Stimulated activated CD8-positive, alpha-beta memory T cell treated with anti-CD3 and anti-CD28 coated beads, Interleukin-2, amount 100 ng/mL, for 1 hour (primary cell): ENCODE data around the gene BRINP1.

Experiments used
- DNase-seq, 2 donors: peaks; one replicate each; pipeline ENCODE4 v3.0.0-alpha.2; 2020; ENCODE audit warnings: low read depth in 2 of 2

The BRINP1 gene, protein sequence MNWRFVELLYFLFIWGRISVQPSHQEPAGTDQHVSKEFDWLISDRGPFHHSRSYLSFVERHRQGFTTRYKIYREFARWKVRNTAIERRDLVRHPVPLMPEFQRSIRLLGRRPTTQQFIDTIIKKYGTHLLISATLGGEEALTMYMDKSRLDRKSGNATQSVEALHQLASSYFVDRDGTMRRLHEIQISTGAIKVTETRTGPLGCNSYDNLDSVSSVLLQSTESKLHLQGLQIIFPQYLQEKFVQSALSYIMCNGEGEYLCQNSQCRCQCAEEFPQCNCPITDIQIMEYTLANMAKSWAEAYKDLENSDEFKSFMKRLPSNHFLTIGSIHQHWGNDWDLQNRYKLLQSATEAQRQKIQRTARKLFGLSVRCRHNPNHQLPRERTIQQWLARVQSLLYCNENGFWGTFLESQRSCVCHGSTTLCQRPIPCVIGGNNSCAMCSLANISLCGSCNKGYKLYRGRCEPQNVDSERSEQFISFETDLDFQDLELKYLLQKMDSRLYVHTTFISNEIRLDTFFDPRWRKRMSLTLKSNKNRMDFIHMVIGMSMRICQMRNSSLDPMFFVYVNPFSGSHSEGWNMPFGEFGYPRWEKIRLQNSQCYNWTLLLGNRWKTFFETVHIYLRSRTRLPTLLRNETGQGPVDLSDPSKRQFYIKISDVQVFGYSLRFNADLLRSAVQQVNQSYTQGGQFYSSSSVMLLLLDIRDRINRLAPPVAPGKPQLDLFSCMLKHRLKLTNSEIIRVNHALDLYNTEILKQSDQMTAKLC

DNA sequence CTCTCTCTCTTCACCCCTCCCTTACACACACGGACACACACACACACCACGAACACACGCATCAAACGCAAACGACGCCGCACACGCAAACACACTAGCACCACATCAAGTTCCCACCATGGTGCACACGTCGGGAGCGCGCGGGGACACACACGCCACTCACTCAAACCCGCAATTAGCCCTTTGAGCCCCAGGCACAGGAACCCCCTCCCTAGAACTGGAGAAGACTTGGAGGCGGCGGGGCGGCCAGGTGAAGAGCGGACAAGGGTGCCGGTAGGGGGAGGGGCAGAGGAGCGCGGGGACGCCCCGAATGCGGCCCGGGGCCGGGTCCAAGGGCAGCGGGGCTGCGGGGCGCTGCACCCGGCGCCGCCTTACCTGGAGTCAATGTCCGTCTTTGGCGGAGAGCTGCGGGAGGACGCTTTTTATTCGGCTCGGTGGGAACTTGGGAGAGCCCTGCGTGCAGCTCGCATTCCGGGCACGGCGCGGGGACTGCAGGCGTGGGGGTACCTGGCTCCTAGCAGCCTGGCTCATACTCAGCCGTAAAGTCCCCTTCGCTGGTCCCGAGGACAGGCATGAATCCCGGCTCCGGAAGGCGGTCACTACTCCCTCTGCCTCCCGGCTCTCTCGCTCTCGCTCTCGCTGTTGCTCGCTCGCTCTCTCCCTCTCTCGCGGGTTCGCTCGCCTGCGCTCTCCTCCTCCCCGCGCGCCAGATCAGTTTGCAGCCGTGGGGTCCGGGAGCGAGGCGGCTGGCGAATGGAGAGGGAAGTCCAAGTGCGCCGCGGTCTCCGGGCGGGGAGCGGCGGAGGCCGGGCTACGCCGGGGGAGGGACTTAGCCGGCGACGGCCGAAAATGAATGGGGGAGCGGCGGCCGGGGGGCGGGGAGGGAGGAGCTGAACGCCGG lies at the start of gene BRINP1:
Gene BRINP1 (minus strand): TSS at position 755 of the 901 bp plus-strand sequence. CDS start 56,080 bp downstream, outside the sequence.
- no peak for DNase-seq

DNA sequence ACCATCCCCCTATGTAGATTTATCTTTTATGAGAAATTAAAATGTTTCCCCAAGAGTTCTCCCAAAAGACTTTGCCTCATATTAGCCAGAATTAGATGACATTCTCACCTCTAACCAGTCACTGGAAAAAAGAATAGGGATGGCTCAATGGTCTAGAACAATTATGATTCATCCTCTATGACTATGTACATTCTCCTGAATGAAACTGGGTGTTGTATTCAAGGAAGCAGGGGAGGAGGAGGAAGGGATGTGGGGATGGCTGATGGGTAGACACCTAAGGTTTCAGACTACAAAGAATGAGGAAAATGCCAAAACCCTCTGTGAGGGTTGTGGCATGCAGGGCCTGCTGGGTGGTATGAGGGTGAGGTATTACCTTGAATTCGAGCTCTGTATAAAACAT lies 49.5 kb upstream of the BRINP1 start:
- DNase-seq, result no peak

DNA sequence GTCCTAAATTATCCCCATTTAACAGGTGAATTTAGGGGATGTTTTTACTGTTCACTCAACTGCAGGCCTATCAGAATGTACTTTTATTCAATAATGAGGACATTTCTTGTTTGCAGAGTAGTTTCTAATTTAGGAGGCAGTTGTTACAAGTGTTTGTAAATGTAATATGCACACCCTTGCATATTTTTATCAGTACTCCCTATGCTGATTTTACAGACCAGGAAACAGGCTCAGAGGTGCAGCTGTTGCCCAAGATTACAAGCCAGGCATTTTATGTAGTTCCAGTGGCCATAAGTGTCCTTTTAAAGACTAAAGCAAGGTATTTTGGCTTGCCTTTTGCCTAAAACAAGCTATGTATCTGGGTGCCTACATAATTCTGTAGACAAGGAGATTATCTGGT lies 47.6 kb upstream of the BRINP1 start:
- DNase-seq, result no peak

DNA sequence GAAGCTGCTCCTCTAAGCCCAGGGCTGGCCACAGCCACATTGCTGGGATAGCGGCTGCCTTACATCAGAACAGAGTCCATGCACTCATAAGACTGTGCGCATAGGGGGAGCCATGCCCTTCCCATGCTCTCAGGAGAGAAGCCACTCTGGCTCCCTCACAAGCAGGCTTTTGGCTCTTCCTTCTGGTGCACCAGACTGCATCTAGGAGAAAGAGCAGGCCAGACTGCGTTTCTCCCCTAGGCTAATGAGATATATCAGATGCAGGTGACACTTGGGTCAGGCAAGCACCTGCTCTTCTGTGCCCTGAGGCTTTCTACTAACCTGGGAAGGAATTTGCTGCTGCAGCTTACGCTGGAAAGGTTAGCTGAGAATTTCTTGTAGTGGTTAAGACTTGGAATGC lies 43.2 kb upstream of the BRINP1 start:
- no peak for DNase-seq

DNA sequence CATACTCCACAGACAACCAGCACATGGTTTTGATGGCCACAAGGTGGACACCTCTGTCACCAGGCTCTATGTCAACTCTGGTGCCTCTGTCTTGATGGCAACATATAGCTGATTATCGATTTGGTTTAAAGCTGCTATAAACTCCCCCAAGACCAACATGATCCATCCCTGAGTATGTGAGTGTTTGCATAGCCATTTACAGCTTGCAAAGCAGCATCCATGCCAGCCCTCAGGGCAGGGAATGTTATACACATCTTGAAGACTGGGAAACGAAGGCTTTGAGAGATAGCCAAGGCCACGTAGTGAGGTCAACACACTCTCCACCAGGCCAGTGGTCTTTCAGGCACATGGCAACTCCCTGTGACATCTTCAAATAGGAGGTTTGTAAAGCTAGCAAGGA lies 40.3 kb upstream of the BRINP1 start:
- DNase-seq, result no peak

DNA sequence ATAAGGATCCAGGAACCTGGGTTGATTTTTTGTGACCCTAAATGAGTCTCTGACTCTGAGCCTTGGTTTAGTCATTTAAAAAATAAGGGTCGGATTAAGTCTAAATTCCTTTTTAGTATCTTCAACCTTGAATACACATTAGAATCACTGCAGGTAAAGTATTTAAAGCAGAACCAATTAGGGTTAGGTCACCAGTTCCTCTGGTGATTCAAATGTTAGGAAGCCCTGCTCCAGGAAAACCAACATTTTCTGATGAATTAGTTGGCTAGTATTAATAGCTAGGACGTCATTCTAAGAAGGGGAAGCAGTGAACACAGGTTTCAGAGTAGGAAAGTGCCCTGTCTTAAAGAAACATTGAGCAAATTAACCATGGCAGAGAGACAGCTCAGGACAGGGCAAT lies 31.4 kb upstream of the BRINP1 start:
- DNase-seq, result no peak

DNA sequence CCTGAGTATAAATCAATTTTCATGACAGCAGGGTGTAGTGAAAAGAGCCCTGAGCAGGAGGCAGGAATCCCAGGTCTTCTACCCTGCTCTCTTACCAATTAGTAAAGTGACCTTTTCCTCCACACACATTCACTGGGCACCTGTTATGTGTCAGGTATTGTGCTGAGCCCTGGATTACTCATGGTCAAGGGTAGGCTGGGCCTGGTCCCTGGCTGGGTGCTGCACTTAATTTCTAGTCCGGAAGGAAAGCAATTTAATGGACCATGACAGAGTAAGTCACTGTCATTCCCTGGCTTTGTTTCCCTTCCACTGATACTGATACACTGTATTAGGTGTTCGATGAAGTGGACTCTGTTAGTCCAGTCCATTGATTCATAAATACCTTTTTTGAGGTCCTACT lies 29.1 kb upstream of the BRINP1 start:
- no peak for DNase-seq

DNA sequence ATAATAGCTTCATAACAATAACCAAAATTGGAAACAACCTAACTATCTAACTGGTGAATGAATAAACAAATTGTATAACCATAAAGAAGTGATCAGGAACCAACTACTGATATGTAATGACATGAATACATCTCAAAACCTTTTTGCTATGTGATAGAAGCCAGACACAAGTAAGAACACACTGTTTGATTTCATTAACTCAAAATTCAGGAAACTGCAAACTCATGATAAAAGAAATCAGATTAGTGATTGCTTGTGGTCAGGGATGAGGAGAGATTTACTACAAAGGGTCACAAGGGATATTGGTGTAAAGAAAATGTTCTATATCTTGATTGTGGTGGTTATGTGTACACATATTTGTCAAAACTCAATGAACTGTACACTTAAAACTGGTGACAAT lies 22.6 kb upstream of the BRINP1 start:
- DNase-seq, result no peak

DNA sequence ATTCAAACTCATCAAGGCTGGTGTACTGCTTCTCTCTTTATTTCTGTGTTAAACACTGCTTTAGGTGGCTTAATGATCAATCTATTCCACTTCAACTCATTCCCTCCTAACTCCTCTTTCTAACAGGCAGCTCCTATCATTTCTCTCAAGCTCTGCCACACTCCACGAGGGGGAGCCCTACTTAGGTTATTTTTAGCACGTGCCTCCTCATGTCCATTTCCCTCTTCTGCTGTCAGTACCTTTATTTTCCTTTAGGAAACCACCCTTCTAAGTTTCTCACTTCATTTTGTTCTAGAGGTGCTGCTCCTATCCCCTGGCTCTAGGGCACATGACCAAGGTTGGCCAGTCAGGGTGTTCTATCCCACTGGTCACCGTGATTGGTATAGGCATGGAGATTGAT lies 6.7 kb upstream of the BRINP1 start:
- DNase-seq, result no peak

DNA sequence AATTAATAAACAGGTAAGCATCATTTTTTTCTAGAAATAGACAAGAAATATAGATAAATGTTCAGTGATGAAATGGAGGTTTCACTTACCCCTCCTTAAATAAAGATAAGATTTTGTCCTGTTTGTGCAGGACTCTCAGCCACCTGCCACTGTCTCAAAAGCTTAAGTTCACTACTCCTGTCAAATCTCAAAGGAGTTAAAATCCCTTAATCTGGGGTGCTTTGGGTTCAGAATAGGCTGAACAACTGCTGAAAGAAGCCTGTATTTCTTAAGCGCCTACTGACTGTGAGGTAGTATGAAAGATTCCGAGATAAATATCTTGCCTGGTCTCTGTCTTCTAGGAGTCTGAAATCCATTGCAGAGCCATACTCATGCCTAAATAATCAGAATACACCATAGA lies 3.7 kb upstream of the BRINP1 start:
- DNase-seq, result no peak

DNA sequence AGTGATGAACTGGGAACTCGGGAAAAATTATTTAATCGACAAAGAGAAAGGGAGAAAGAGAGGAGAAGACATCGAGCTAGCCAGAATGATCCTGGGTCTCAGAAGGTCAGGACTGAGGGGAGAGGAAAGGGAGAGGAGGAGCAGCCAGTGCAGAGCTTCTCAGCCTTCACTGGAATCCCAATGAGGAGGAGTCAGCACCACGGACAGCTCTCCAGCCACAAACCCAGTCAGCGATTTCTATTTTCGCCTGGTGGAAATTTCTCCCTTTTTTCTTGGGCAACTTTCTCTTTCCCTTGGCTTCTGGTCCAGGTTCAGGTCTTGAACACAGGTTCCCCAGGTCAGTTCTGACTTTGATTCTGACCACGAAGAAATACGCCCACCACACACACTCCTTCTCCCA lies 1.6 kb upstream of the BRINP1 start:
- no peak for DNase-seq

DNA sequence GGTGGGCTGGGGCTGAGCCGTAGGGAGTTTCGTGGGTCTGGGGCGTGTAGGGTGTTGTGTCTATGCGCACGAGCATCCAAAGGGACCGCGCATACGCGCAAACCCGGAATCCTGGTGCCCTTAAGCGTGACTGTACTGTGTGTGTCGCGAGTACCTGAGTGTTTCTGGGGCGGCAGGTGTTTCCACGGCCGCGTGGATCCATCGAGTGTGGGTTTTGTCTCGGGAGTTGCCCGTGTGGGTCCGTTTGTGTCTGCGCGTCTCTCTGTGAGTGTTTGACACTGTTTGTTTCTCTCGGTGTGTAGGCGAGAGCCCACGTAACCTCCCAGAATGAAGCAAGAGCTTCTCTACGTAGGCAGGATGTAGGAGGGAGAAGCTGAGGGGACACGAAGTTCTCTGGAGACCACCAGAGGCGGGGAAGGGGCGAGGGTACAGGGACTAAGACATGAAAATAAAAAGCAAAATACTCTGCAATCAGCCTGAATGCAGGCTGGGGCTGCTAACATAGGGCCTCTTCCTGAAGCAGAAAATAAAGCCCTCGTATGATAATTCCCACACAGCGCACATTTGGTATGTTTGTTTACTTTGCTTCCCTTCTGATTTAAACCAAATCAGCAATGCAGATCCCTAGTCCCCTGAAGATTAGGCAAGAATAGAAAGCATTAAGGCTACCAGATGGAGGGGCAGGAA lies 588 bp upstream of the BRINP1 start:
- no peak for DNase-seq

DNA sequence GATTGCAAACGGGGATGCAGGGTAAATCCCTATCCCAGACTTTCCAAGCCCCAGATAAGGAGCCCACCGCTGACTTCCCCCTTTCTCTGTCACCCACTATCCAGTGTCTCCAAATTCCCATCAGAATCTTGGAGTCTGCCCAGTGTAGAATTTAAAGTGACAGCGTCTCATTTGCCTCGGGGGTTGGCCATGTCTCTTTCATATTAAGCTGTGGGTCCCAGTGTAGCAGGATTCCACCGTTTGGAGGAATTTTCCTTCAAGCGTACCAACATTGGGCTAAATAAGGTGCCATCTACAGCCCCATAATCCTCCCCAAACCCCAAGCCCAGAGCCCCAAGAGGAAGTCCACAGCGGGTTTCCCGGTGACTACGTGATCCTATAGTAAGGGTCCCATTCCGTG lies 1.1 kb downstream of the BRINP1 start:
- DNase-seq, result no peak

DNA sequence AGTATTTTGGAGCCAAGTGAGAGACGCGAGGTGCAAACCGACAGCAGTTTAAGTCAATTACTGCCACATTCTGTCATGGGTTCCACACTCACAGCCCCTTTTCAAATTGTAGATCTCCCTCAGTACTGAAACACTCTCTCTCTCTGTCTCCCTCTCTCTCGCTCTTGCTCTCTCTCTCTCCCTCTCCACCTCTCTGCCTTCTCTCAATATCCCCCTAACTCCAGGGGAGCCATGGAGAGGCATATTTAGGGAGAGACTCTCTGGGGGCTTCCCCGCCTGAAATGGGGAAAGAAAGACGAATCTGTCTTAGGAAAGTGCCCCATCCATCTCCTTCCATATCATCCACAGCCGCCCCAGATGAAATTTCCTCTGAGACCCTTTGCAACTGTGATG lies 1.6 kb downstream of the BRINP1 start:
- no peak for DNase-seq

DNA sequence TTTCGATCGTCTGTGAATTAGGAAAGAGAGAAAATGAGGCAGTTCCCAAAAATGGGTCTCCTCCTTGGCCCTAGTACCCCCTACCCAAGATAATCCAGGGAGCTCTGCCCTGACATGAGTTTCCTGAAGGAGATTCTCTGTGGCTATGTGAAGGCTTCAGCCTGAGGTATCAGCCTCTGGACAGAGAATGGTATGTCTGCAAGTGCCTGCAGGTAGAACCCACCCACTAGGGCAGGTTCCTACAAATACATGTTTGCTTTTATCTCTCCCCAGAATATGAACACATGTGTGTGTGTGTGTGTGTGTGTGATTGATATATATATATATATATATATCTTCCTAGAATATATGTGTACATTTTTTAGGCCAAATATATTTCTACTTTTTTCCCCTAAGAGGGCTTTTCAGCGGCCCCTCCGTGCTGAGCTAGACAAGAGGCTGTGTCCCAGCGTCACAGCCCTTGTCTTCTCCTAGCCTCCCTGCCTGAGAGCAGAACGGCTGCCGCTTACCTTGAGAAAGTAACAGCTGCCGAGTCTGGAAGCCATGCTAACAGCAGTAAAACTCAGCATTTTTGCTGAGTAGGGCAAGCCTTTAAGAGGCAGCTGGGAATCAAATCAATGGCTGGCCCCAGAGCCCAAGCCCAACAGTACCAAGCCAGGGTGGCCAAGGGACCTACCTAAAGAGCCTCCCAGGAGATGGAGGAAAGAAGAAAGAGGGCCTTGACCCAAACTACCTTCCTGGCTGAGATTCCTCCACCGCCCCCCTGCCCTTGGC lies 2.1 kb downstream of the BRINP1 start:
- DNase-seq, result no peak

DNA sequence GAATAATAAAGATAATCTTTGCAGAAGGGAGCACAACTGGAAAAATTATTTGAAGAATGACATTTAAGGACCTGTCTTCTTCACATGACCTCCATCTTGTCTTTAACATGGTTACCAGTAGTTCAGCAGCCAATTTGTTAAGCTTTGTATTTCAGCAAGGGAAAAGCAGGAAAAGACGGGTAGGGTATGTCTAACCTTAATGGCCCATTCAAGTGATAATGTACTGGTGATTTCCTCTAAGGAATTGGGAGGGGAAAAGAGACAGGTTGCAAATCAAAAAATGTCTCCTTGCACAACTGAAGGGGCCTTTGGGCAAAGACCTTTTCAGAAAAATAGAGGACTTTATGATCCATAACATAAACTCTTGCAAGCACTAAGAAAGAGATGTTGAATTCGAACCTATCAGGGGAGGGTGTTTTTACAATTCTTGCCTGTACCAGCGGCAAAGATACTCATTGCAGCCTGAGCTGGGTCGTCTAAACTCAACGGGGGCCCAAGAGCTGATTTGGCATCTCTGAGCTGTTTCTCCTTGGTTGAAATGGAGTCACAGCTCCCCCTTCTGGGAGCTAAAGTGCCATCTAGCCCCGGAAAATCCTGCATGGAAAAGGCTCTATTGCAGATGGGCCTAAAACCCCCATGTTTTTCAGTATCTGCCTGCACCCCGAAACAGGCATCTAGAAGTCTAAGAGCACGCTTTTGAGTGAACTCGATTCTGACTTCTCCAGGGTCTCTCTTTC lies 3.8 kb downstream of the BRINP1 start:
- DNase-seq, result no peak

DNA sequence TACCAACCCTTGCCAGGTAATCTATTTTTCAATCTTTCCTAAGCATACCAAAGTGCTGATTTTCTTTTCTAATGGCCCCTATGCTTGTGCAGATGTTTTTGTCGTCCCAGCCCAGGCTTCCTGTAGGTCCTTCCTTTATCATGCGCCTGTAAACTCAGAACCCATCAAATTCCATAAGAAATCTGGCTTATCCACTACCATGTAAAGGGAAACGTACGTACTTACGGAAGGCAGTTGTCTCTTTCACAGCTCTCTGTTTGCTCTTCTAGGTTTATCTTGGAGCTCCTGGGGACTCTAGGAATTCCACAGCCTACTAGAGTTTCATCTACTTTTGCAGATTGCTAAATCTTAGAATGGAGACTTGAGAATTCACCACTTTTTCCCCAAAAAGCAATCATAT lies 9.0 kb downstream of the BRINP1 start:
- no peak for DNase-seq

DNA sequence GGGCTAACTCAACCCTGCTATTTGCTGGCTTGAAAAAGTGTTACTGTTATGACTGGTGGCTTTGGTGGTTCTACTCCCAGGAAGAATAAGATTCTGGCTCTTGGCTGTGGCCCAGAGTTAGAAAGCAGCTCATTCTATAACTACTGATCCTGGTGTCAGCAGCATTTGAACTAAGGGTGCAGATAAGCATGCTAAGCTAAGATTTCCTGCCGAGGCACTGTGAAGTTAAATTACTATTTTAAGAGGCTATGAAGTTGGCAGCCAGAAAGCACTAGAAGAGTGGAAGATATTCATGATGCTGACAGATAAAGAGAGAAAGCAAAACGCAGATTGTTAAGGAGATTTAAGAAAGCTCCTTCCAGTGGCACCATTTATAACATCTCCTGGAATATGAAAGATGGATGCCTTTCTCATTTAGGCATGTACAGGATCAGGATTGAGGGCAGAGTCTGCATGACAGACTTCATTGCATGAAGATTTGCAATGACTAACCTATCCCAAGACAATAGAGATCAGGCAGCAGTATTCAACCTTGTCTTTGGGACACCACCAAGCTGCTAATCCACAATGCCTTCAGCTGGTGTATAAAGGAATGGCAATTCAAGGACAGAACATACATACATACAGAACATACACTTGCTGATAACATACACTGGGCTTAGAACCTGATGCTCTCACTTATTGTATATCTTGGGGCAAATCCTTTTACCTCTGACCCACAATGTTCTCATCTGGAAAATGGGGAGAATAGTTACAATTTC lies 11.7 kb downstream of the BRINP1 start:
- no peak for DNase-seq

DNA sequence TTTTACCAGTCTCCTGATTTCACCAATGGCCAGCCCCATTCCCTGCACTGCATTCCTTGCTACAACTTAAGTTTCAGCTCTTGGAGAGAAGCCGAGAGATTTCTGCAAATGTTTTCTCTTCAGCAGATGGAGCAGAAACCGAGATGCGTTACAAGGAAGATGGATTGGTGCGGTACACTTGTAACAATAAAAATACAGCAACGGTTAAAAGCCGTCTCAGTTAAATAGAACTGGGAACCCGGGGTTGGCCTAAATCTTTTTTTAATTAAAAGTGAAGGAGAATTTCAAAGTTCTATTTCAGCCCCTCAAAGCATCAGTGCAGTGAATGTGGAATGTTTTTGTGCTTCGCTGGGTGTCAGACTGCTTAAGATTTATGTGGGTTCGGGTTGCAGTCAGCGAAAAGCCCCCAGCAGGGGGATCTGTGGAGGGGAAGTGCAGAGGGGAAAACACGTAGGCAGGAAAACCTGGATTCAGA lies 19.8 kb downstream of the BRINP1 start:
- no peak for DNase-seq
